NCI-H510A treated with DMSO at 0.1 percent for 48 hours (cell line): ENCODE data around the gene BCAS3.

Experiments used
- DNase-seq: peaks from one replicate; lab custom pipeline; 2025; lab: John Stamatoyannopoulos, UW

The BCAS3 gene

DNA sequence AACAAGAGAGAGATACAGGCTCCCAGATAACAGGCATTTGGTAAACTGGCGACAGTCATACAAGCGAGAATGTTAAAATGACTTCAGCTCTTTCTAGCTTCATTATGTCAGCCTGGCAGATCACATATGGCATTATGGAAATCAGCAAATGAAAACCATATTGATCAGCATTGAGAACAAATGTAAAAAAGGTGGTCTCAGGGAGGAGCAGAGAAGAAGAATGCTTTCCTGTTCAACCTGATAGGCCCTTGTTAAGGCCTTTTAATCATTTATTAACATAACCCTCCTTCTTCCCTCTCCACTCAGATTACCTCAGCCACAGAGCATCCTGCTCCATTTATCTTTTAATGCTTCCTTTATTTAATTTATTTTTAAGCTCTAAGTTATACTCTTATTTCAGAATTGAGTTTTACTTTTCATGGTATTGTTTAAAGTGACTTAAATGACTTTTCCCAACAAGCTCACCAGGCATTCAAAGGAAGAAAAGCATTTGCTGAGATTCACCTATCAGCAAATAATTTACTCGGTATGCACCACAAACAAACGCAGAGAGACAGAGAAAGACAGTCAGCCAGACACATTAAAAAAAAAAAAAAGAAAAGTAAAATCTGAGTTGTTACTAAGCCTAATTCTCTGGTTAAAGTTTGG is 478.1 kb downstream of the BCAS3 start:
- peak; percentile 43 for DNase-seq

DNA sequence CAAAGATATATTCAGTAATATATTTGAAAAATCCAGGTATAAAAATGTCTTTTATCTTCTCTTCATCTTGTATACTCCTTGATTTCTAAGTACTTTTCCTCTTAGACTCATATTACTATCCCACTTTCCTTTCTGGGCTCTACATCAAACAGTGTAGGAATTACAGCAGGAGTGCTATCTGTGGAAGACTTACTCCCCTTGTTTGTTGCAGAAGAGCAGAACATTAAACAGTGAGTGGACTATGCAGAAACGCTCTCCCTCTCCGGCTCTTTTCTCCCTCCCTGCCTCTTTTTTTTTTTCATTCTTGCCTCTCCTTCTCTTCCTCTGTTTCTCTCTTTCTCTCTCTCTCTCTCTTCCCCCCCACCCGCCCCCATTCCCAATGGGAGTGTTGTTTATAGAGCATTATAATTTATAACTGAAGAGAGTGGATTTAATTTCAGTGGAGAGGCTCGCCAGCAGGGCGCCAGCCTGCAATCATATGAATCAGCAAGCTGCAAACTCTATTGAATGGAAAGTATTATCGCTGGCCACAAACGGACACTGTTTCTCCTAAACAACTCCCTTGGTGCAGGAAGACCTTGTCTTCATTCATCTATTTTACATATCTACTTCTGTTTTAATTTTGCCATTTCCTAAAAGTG is 479.7 kb downstream of the BCAS3 start:
- DNase-seq = peak; percentile 82

DNA sequence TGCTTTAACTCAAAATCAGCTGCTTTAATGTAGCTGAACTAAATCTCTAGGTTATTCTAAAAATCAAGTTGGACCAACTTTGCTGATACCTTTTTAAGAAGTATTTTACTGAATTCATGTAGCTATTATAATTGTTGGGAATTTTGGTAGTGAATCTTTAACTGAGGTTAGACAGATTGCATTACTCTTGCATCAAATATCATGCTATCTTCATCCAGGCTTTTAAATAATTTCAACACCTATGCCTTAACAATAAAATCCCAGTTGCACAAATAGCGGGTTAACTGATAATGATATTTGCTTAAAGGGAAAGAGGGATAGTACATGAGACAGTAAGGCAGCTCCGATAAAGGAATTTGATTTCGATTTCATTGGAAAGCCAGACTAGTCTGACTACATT is 480.7 kb downstream of the BCAS3 start:
- no peak for DNase-seq

DNA sequence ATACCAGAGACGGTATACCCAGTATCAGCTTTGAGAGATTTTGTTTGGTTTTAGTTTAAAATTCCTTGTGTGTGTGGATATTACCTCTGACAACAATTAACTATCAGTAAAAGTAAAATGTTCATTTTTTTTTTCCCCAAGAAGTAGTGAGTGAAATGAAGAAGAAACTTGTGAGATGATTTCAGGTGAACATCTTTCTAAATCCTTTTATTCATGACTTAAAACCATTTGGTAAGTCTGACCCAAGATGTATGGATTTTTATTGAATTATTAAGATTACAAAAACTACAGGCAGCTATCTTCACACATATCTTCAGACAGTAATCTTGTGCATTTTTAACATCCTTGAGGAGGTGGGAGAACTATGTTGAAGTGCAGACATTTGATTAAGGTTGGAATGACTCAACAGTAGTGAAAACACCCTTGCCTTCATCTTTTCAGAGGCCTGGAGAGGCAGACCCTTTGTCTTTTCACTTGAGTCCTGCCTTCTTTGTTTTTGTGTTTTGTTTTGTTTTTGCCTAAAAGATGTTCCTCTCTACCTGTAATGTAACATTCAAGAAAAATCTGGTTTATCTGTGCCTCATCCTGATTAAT is 481.7 kb downstream of the BCAS3 start:
- DNase-seq = no peak

DNA sequence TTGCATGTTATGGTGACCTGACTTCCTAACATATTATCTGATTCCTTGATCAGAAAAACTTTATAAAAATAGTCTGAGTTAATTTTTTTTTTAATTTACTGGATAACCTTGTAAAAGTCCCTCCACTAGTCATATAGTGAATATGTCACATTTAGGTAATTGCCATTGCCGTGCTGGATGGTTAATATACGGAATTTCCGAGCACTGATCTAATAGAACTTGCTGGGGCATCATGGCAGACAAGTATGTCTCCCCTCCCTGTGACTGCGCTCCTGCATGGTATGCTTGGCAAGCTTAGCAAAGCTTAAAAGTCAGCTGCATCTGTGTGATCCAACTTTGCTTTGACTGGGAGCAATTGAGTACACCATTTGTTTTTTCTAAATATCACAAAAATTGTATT is 482.6 kb downstream of the BCAS3 start:
- no peak for DNase-seq

DNA sequence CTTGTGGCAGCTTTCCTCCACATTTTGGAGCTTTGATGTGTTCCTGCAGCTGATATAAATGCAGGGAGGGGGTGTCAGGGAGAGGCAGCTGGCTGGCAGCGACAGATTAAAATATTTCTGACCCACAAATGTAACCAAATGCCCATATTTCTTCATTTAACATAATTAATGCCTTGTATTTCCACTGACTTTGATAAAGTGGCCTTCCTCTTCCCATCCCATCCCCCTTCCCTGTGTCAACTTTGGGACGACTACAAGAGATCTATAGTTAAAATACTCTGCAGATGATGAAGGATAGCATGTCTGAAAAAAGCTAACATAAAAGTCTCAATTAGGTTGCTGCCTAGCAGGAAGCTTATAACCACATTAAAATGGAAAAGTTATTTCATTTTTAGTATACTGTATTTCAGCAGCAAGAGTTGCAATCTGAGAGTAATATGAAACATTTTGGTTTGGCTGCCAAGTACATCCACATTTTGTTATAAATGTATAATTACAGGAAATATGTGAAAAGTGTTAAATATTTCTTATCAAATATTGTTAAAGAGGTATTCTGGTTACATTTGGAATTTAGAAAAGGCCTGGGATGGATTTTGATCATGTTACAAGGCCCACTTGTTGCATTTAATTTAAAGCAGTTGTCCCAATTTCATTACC is 483.3 kb downstream of the BCAS3 start:
- no peak for DNase-seq

DNA sequence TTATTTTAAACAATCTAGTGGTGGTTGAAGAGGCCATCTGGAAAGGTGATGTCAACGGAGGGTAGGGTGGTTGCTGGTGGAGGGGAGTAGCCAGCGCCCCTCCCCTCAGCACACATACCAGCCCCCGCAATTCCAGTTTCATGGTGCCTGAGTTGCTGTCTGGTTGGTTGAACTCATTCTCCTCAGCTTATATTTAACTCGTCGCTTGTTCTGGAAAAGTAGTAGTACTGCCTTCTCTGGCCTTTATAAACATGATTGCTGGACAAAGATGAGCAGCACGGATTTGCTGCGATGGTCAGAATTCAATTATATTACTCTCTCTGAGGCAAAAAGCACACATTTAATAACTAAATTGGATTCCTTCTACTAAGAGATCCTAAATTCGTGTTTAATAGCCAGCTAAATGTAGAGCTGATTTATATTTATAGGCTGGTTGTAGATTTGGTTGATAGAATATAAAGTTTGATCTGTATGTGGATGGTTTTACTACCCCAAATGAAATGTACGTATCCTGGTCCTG is 484.0 kb downstream of the BCAS3 start:
- no peak for DNase-seq

DNA sequence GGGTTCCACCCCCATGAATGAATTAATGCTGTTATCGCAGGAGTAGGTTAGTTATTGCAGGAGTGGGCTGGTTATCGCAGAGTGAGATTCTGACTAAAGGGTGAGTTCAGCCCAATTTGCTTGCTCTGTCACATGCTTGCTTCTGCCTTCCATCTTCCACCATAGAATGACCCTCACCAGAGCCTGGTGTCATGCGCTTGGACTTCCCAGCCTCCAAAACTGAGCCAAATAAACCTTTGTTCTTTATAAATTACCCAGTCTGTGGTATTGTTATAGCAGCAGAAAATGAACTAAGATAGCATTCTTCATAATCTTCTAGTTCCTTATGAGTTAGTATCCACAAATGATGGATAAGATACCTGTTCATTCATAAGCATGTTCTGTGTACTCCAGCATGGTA is 486.9 kb downstream of the BCAS3 start:
- no peak for DNase-seq

DNA sequence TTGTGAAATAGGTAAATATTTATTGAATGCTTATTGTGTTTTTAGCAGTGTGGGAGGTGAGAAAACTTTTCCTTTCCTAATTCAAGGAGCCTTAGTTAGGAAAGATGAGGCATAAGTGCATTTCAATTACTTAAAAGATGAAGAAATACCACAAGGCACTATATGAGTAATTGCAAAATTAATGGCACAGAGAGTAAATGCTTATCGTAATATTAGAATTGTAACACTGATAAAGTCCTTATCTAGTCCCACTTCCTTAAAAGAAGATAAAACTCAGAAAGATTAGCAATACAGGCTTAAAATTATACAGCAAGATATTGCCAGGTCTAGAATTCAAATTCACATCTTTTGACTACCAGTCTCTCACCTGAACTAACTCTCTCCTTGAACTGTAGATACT is 489.4 kb downstream of the BCAS3 start:
- no peak for DNase-seq

DNA sequence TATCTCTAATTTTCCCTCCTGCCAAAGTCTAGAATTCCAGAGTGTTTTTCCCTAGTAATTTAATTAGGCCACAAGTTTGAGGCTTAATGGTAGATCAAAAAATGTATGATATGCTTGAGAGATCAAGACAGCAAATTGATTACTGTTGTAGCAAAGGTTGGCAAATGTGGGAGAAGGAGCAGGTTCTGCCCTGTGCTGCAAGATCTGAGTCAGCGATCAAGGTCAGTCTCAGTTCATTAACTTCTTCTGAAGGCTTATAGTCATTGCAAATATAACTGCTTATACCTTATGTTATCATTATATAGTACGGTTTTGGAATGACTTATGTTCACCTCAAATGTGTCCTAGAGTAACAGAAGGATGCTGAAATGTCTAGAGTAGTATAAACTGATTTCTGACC is 490.9 kb downstream of the BCAS3 start:
- DNase-seq = no peak

DNA sequence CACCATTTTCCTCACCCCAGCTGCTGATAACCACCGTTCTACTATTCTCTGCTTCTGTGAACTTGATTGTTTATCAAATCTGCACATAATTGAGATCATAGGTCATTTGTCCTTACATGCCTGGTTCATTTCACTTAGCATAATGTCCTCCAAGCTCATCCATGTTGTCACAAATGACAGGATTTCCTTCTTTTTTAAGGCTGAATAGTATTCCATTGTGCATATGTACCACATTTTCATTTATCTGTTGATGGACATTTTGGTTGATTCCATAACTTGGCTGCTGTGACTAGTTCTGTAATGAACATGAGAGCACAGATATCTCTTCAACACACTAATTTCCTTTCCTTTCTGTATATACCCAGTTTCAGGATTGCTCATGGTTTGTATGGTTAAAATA is 496.7 kb downstream of the BCAS3 start:
- DNase-seq = no peak

DNA sequence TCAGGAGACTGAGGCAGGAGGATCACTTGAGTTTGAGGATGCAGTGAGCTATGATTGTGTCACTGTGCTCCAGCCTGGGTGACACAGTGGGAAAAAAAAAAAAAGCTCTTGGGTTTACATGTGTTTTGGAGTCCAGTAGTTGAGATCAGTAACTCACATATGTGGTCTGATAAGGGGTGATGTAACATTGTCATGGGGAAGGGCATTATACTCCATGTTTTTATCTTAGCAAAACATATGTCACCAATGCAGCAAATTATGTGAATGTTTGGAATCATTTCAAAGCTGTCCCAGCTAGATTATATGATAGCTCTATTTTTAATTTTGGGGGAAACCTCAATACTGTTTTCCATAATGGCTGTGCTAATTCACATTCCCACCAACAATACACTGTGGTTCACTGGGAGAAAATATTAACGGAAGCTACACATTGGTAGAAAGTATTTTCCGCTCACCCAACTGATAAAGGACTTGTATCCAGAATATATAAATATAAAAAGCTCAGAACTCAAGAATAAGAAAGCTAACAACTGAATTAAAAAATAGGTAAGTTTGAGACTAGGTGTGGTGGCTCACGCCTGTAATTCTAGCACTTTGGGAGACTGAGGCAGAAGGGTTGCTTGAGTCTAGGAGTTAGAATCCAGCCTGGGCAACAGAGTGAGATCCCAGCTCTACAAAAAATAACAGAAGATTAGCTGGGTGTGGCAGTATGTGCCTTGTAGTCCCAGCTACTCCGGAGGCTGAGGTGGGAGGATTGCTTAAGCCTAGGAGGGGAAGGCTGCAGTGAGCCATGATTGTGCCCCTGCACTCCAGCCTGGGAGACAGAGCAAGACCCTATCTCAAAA is 497.9 kb downstream of the BCAS3 start:
- DNase-seq = no peak

DNA sequence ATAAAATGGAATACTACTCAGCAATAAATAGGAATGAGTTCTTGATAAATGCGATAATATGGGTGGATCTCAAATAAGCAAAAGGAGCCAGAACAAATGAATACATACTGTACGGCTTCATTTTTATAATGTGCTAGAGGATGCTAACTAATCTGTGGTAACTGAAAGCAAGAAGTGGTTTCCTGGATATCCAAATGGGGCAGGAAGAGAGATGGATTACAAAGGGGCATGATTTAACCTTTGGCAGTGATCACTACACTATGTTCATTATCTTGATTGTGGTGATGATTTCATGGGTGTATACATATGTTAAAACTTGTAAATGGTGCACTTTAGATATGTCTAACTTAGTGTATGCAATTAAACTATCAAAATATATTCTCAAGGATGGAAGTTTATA is 499.7 kb downstream of the BCAS3 start:
- no peak for DNase-seq

DNA sequence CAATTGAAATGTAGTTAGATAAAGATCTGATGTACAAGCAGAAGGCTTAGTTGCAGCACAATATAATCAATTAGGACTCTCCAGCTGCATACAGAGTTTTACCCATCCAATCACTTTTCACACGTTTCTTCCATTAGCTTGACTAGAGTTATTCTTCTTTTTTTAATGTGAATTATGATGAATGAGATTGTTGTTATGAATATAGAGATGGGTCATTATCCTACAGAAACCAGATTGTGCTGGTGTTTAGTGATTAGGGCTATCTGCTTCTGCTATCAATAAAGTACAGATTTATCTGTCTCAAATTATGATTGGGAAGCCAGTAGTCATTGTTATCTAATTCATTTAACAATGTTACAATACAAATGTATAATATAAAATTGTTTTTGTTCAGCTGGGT is 500.6 kb downstream of the BCAS3 start:
- no peak for DNase-seq

DNA sequence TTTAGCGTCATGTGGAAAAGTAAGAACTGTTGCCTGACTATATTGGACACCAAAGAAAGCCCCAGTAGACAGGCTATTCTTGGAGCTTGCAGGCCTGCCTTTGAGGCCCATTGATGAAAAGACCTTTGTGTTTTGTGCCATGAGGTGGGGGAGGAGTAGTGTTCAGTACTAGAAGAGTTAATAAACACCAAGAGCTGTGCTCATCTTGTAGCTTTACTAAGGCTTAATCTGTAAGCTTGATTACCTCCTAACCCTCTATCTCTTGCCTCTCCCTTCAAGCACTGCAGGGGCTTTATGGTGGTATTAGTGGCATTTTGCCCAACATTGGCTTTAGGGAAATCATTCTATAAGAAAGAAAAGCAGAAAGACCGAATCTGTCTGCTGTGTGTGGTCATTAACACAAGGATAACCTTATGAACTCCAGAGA is 501.7 kb downstream of the BCAS3 start:
- DNase-seq = no peak

DNA sequence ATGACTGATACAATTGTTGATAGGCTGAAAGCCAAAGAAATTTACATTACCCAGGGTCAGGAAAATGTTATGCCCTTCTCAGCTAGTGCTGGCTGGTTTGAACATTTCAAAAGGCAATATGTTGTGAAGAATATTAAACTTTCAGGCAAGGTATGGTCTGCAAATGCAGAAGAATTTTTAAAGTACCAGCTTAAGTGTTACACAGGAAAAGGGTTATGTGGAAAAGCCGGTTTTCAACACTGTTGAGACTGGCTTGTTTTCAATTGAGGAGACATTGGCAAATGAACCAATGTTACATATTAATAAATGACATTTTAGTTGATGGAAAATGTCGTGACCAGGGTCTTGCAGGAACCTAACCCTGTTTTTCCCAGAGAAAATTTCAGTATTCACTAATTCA is 506.1 kb downstream of the BCAS3 start:
- DNase-seq = no peak

DNA sequence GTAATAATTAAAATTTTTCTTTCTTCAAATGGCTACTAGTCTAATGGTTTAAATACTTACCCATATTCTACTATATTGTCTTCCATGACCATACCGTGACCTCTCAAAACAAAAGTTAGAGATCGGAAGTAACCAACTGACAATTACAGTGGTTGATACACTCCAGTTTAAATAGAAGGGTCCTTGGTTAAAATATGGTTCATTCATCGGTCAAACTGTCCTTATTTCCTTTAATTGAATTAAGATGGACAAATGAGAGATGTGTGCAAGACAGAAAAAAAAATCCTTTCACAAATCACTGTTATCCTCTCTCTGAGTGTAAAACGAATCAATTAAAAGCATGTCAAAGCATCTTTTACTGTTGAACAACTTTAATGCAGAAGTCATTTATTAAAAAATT is 507.7 kb downstream of the BCAS3 start:
- DNase-seq = no peak

DNA sequence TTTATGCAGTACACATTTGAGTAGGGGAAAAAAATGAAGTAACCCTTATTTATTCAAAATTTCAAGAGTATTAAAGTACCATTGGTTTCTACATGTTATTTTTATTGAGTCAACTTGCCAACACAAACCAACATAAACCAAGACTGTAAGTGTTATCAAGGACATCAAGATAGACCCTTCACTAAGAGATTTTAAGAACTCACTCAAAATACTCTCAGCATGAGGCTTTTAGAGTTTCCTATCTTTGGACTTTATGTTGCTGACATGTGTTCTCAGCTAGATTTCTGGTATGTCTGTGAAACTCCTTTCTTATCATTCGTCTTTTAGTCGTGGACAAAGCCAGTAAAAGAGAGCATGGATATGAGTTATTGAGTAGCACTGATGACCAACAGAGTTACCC is 509.4 kb downstream of the BCAS3 start:
- no peak for DNase-seq

DNA sequence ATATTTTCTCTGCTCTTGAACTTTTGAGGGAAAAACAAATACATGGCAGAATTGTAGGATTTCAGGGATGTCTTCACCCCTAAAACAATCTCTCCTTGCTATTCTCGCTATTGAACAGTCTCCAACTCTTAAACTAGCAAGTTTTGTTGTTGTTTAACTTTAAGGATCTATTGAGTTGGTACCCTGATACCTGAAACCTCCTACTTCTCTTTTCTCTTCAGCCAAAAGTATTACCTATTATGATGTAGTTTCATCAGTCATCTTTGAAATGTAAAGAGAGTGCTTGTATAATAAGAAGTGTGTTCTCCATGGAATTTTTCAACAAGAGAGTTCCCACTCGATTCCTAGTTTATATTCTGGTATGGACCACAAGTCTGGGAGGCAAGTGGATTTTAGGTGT is 510.4 kb downstream of the BCAS3 start:
- no peak for DNase-seq

DNA sequence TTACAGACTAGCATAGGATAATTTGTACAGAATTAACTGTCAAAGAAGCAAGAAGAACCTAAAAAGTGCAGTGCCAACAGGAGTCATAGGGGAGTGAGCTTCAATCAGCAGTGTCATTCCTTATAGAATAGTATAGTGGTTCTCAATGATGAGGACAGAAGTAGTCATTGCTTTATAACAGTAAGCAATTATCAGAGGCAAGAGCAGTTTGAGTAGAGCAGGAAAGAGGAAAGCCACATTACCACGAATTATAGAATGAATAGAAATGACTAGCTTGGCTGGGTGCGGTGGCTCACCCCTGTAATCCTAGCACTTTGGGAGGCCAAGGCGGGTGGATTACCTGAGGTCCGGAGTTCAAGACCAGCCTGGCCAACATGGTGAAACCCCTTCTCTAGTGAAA is 512.3 kb downstream of the BCAS3 start:
- DNase-seq = no peak

DNA sequence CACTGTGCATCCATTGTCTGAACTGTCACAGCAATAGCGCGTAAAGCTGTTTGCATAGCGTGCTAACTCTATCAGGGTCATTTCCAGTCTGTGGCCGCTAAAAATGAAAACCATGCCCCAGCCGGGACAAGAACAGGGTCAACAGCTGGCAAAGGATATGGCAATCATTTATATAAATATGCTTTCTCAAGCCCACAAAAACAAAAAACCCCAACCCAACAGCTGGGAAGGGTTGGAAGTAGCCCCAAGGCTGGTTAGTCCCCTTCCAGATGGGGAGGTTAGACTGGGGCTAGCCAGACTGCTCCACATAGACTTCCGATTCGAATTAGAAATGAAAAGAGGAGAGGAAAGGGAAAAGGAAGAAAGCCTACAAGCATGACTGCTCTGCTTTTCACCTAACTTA is 518.7 kb downstream of the BCAS3 start:
- no peak for DNase-seq

DNA sequence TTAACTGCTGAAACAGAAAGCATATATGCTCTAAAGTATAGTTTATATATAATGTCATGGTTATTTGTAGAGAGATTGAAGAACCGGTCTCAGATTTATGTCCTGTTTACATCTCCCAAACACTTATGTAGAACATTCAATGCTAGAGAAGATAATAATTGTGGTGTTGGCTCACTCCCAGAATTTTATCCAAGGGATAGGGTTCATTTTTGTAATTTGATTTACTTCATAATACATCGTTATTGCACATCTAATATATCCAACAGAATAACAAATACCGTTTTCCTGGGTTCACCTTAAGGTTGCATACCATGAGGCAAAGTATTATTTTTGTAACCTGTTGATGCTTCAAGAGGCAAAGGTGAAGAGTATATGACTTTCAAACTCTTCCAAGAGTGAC is 519.1 kb downstream of the BCAS3 start:
- DNase-seq = no peak
